K562 treated with DMSO at 1 percent for 12 hours (cell line): ENCODE measurements around the gene RLBP1. TPM values are rescaled to one million over a fixed set of nuclear protein-coding genes. Genes with fewer than 3 reads are reported as not detected.

Source experiments
- total RNA-seq: library from RNA; unstranded; fragments of 300-600 nt; gene quantifications from 2 replicates; pipeline ENCODE4 v1.2.3, GENCODE V29; 2022; ENCODE audit not compliant: insufficient read depth

RLBP1 gene
- total RNA-seq: not detected in 2 replicates

DNA sequence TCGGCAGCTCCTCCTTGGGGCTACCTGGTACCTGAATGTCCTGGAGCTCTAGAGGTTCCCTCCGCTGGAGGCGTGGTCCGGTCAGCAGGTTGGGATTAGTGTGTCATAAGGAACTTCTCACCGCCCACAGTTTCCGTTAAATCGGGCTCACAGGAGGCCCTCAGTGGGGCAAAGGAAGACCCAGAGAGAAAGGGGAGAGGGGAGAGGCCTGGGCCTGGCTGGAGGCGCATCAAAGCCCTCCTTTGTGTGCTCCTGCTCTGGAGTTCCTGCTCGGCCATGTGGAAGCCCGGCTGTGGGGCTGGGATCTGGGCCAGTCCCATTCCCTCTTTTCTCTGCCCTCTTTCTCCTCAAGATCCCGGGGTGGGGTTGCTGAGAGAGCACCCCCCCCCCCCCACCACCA lies at the start of gene RLBP1:
Gene RLBP1, minus strand, starts transcription at position 37 of the 400 bp plus-strand sequence. CDS start 2,604 bp downstream, outside the sequence.

GRCh38 chr15:89243691-89244573 lies 22.6 kb upstream of the RLBP1 start, which contains the start of gene FANCI:
Gene FANCI, plus strand, starts transcription at chr15:89243979. Its CDS starts 3,669 bp downstream, at chr15:89247648.

Other genes starting within 250 kb of the RLBP1 start
- gene ABHD2, start 133.1 kb downstream of the RLBP1 start, total RNA-seq: 5.4 and 28.9 TPM in 2 replicates
- 48.2 and 135 TPM in 2 replicates for gene FANCI, start 22.4 kb upstream of the RLBP1 start, total RNA-seq
- 40.8 and 96.1 TPM in 2 replicates for gene POLG, start 113.2 kb upstream of the RLBP1 start, total RNA-seq